Raji (cell line): ENCODE results near the gene EFNA5.

Source experiments
- POLR2A ChIP-seq: IDR thresholded peaks from 2 replicates; pipeline ENCODE4 v1.6.1; 2011; ENCODE audit warnings: low read depth, low read length, control low read depth; ENCODE audit not compliant: insufficient read depth

EFNA5 gene

GRCh38 chr5:107404595-107405374 is 266.0 kb downstream of the EFNA5 start:
- TF ChIP-seq POLR2A, result no peak

GRCh38 chr5:107403228-107403953 is 267.3 kb downstream of the EFNA5 start:
- TF ChIP-seq POLR2A, result no peak

DNA sequence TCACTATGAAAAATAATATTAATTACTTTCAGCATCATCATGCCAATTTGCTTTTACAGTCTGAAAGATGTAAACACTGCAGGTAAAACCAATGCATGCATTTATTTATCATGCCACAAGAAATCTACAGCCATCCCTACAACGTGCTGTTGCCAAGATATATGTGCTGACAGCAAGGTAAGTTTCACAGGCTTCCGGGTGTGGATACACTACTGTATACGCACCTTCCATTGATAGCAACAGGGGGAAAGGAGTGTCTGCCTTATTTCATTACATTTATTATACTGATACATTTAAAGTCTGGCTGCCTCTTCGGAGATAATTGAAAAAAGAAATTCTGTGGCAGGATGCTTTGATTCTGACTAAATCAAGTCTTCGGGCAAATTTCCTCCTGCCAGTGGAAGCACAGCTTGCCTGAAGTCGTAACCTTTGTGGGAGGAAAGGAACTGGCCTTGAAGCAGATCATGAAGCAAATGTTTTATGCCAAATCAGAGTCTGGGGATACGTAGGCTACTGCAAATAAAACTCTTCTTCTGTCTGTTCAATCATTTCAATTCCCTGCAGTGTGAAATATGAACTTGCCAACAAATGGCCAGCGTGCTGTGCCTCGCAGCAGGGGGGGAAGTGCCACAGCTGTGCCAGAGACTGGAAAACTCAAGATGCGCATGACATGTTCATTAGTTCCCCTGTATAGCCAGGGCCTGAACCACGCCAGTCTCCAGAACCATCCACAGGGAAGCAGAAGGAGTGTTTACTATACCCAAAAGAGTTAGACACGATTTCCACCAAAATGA is 268.1 kb downstream of the EFNA5 start:
- TF ChIP-seq POLR2A, result no peak

GRCh38 chr5:107401470-107402122 is 269.1 kb downstream of the EFNA5 start:
- no peak for TF ChIP-seq POLR2A

- TF ChIP-seq POLR2A, result no peak
Observed at GRCh38 chr5:107400328-107400727, 270.4 kb downstream of the EFNA5 start.

- no peak for TF ChIP-seq POLR2A
Observed at GRCh38 chr5:107398703-107399102, 272.0 kb downstream of the EFNA5 start.

DNA sequence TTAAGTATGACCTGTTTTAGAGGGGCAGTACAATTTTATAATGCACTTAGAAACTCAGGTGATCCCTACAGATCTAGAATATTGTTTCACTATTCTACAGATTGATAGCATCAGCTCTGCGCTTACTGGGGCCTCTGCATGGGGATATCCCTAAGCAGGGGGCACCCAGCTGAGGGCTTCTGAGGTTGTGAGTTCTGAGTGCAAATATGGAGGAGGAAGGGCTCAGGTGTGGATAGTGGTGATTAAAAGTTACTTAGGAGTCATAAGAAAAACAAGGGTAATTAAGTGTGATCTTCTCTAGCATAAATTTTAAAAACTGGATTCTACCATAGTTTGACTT is 274.4 kb downstream of the EFNA5 start:
- no peak for TF ChIP-seq POLR2A

DNA sequence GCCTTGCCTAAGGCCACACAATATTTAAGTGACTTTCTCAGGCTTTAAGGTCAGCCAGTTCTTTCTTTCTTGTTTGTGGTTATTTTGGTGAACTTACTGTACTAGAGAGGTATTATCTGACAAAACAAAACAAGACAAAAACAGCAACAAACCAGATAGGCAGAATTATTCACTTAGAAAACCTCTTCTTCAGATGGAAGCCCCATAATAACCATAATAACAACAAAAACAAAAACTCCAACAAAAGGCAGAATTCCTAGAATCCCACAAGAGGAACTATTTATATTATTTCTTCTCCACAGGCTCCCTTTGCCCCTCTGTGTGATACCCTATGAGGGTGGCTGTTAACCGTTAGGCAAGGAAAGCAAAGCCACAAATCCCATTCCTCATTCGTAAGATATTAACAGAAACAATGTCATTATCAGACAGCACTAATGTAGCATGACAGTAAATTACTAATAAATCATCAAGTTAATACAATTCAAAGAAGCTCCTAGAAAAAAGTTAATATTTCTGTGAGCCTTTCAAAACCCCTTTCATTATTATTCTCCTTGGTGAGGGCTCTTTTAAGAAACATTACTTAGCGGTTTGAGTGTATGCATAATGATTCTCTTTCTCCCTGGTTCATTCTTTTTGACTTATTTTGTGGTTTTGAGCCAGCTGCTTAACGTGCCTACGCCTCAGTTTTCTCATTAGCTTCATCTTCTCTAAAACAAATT is 274.9 kb downstream of the EFNA5 start:
- TF ChIP-seq POLR2A, result no peak

DNA sequence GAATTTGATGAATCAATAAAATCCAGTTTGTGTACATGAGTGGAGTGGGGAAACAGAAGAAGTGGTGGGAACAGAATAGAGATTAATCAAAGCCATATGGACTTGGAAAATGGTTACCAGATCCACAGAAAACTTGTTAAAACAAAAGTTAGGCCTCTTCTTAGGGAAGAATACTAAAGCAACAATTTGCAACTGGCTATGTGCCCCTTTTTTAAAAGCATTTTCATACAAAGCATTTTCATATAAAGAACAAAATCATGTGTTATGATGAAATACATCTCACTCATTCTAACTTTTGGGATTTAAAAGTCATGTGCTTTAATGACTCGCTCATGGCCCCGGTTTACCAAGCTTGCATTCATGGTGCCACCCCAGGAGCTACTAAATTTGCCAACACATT is 276.9 kb downstream of the EFNA5 start:
- no peak for TF ChIP-seq POLR2A

GRCh38 chr5:107391787-107392186 is 278.9 kb downstream of the EFNA5 start:
- TF ChIP-seq POLR2A, result no peak

DNA sequence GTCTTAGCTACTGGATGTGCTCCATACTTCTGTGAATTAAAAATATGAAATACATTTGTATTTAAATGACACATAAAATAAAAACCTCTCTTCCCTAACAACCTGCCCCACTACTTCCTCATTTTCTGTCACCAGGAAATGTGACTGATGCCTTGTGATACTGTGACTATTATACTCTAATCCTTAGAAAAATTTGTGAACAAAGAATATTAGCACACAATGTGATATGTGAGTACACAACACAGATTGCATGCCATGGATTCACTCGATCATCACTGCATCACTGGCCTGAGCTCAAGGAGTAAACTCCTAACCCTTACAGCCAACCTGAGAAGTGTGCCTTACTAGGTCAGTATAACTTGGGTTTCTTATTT is 281.0 kb downstream of the EFNA5 start:
- no peak for TF ChIP-seq POLR2A

DNA sequence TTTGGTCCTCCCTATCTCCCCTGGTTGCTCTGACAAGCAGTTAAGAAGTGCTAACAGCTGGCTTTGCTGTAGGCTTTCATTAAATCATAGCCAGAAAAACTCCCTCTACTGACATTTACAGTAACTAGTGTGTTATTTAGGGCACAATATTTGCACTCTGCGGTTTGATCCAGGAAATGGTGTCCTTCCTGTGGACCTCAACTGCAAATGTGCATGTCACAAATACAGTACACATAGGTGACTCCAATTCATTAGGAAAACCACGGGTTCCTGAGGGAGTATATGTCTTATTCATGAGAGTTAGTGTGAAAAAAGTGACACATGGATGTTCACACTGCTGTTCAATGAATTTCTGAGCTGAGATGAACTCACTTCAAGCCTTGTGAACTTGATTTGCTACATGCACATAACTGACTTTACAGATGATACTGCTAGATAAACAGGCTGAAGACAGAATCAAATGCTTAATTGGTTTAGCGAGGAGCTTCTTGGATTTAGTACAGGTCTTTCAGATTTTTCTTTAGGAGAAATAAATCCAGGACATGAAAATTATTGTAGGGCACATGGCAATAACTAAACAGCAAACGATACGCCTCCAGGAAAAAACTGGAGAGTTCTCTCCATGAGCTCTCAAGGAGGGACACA is 281.5 kb downstream of the EFNA5 start:
- no peak for TF ChIP-seq POLR2A

DNA sequence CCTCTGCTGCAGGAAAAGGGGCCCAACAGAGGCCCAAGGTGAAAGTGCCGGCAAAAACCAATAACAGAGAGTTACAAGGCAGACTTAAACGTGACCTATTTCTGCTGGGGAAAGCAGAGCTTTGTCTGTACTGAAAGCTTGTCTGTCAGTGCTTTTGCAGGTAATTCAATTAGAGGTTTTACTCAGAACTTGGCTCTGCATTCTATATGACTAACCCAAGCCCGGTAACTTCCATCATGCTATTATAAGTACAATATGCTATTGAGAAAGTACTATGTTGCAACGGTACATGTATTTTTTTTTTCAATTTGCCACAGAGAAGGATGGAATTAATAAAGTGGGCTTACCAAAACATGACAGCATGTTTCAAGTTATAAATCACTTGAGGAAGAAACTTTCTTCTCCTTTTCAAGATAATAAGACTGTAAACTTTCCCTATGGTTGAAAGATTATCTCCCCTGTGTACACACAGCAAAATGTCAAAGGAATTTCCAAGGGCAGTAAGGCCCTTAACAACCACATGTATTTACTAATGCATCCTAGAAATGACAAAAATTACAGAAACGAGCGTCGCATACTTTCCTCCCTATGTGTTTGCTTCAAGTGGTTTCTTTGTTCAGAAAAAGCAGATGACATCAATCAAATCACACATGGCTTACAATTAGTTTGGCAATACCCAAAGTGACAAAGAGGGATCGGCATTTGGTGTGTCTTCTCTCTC is 282.4 kb downstream of the EFNA5 start:
- no peak for TF ChIP-seq POLR2A
